ENCODE data around the gene MINDY2.
"Not testable (repeated sequence)": the region's sequence is repeated elsewhere in the genome, so short reads cannot be mapped to it uniquely, and the experiment has no call there.

The MINDY2 gene

GRCh38 chr15:58830556-58830955 is 59.5 kb downstream of the MINDY2 start:
- peak; percentile 28 for DNase-seq (ENCODE audit: low read depth)

DNA sequence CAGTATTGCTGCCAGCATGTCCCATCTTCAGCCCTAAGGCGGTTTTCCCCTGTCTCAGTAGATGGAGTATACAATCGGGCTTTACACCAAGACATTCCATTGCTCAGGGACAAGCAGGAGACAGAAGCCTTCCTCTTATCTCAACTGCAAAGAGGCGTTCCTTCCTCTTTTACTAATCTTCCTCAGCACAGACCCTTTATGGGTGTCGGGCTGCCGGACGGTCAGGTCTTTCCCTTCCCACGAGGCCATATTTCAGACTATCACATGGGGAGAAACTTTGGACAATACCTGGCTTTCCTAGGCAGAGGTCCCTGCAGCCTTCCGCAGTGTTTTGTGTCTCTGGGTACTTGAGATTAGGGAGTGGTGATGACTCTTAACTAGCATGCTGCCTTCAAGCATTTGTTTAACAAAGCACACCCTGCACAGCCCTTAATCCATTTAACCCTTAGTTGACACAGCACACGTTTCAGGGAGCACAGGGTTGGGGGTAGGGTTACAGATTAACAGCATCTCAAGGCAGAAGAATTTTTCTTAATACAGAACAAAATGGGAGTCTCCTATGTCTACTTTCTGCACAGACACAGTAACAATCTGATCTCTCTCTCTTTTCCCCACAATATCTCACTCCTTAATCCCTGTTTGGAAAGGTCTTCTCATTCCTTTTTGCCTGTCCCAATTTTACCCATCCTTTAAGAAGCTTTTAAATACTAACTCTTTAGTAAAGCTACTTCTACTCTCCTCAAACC is 62.8 kb downstream of the MINDY2 start:
- DNase-seq (ENCODE audit: low read depth): not testable (repeated sequence)

DNA sequence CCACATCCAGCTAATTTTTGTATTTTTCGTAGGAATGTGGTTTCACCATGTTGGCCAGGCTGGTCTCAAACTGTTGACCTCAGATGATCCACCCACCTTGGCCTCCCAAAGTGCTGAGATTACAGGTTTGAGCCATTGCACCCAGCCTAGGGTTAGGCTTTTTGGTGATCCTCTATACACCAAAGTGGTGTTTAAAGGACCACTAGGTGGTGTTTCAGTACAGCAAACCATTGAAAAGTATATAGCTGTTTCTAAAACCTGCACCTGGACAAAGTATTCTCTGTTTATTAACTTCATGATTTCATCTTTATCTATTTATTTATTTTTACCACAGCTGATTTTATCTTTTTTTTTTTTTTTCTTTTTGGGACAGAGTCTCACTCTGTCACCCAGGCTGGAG is 68.4 kb downstream of the MINDY2 start:
- DNase-seq (ENCODE audit: low read depth): no peak

GRCh38 chr15:58840048-58840447 is 68.9 kb downstream of the MINDY2 start:
- DNase-seq (ENCODE audit: low read depth): peak; percentile 79

GRCh38 chr15:58842713-58843396 is 71.8 kb downstream of the MINDY2 start:
- DNase-seq (ENCODE audit: low read depth): no peak

DNA sequence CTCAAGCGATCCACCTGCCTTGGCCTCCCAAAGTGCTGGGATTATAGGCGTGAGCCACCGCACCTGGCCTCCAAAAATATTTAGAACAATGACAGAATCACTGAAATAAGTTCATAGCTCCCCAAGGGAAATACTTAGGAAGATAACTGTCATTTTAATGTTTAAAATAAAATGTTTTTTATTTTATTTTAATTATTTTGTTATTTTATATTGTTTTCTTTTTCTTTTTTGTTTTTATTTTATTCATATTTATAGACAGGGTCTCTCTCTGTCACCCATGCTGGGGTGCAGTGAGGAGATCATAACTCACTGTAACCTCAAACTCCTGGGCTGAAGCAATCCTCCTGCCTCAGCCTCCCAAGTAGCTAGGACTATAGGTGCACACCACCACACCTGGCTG is 80.1 kb downstream of the MINDY2 start:
- not testable (repeated sequence) for DNase-seq (ENCODE audit: low read depth)

DNA sequence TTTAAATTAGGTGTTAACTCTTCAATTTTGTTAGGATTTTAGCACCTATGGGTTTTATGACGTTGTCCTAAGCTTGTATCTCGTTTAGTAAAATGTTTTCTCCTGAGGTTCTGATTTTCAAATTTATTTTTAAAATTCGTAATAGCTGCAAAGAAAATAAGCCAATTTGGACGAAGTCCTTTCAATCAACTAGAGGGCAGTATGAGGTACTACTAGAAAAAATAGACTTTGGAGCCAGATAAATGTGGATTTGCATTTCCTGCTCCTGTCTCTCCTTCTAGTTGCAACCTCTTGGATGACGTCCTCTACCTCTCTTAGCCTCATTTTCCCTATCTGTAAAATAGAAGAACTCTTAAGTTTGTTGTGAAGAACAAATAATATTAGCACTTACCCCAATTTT is 81.2 kb downstream of the MINDY2 start:
- DNase-seq (ENCODE audit: low read depth): peak; percentile 35

- DNase-seq (ENCODE audit: low read depth): peak; percentile 21
Observed at GRCh38 chr15:58854593-58854992, 83.5 kb downstream of the MINDY2 start.

GRCh38 chr15:58856086-58856485 is 85.0 kb downstream of the MINDY2 start:
- peak; percentile 30 for DNase-seq (ENCODE audit: low read depth)

DNA sequence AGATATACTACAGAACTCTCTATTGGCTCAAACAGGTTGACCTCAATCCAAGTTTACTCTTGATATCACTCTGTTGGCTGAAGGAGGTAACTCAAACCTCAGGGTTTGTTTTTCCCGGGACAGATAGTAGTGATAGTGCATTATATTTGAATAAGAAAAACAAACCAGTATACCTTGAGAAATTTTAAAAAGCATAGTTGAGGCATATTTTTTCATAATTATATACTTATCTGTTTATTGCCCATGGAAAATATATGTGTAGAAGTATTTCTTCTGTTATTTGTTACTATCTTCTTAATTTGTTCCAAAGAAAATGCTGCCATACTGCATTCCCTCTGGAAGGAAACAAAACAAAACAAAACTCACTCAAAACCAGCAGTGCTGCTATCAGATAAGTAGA is 85.5 kb downstream of the MINDY2 start:
- DNase-seq (ENCODE audit: low read depth): not testable (repeated sequence)

- no peak for DNase-seq (ENCODE audit: low read depth)
Observed at GRCh38 chr15:58862326-58862725, 91.2 kb downstream of the MINDY2 start.

DNA sequence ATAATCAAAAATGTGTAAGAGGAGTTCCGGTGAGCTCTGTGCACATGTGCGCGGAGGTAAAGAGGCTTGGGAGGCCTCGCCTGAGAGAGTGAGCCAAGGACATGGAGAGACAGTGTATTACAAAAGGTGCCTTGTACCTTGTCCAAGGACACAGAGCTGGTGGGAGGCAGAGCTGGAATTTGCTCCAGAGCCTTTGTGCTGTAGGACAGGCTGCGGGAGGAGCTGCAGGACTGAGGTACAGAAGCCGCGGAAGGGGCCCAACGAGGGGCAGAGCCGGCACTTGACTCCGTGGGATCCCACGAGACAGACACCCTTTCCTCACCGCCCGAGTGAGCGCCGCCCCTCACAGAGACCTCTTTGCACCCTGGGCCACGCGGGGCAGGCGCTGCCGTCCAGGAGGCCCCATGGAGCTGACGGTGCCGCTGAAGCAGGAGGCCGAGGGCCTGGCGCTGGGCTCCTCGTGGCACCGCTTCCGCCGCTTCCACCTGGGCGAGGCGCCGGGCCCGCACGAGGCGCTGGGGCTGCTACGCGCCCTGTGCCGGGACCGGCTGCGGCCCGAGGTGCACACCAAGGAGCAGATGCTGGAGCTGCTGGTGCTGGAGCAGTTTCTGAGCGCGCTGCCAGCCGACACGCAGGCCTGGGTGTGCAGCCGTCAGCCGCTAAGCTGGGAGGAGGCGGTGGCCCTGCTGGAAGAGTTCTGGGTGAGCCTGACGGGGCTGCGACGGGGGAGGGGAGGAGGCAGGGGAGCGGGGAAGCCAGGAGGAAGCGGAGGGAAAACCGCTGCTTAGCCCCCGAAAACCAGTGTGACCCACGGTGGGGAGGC is 93.7 kb downstream of the MINDY2 start:
- peak; percentile 16 for DNase-seq (ENCODE audit: low read depth)

DNA sequence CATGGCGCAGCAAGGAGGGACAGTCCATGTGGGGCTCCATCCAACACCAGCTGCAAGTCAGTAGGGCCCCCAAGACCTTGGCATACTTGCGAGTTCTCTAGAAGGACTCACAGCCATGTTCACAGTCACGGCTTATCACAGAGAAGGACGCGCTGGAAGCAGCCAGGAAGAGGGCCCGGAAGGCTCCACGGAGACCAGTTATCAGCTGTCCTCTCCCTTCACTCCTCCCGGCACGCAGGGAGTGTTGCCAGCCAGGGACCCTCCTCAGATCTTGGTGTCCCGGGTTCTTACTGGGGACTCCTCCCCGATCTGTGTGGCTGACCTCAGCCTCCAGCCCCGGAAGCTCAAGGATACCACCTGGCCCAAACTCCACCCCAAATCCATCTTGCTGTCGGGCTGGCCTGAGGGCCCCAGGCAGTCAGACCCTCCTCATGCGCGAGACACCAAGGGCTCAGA is 94.4 kb downstream of the MINDY2 start:
- DNase-seq (ENCODE audit: low read depth): no peak

- no peak for DNase-seq (ENCODE audit: low read depth)
Observed at GRCh38 chr15:58867926-58868325, 96.8 kb downstream of the MINDY2 start.

DNA sequence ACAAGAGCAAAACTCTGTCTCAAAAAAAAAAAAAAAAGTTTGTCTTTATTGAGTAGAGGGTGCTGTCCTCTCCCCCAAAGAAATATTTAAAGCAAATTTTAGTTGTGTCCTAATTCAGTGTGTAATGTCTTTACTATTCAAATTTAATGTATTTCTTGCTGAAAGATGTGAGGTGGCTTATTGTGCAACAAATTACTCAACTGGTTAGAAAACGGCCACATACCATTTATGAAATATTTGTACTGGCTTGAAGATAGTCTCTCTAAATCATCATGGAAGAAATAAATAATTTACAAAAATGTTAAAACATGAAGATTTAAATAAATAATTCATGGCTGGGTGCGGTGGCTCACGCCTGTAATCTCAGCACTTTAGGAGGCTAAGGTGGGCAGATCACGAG is 99.3 kb downstream of the MINDY2 start:
- DNase-seq (ENCODE audit: low read depth): peak; percentile 67

GRCh38 chr15:58873267-58873666 is 102.2 kb downstream of the MINDY2 start:
- DNase-seq (ENCODE audit: low read depth): peak; percentile 65

DNA sequence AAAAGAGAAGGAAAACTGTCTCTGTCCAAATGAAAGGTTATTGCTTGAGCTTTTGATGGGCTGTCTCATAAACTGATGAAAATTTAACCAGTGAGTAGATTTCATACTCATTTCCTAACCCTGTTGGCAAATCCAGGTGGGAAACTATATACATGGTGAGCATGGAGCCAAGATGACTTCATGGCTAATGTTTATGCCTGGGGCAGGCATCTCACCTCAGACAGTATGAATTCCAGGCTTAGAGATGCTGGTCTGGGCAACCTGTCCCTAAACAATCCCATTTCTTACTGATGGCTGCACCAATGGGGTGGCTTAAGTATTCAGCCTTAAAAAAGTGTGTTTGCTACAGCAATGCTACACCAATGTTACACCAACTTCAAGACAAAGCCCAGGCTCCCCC is 104.2 kb downstream of the MINDY2 start:
- no peak for DNase-seq (ENCODE audit: low read depth)

DNA sequence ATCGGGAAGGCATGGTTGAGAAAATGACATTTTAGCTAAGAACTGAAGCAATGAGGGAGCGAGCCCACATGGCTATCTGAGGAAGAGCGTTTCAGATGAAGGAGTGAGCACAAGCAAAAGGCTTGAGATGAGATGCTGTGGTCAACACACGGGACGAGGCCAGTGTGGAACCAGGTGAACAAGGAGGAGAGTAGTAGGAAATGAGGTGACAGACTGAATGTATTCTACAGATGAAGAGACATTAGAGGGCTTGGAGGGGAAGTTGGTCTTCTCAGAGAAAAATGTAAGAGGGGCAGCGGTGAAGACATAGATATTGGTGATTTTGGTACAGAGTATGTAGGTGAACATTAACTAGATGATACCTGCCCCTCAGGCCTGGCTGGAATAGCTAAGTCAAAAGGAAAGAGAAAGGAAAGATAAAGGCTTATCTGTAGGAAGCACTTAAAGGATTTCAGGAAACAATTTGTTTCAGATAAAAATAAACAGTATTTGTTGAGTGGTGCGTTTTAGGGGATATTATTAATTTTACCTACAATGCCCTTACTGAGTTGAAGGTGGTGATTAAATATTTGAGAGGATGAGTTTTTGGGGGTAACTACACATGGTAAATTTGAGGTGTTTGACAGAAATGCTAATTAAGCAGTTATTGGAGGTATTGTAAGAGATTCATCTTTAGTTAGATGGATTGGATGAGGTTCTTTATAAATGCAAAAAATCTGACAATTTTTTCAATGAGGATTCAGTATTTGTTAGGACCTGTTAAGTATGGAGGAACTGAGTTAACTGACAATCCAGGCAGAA is 105.4 kb downstream of the MINDY2 start:
- no peak for DNase-seq (ENCODE audit: low read depth)

- no peak for DNase-seq (ENCODE audit: low read depth)
Observed at GRCh38 chr15:58877999-58878825, 107.1 kb downstream of the MINDY2 start.

GRCh38 chr15:58880320-58880719 is 109.2 kb downstream of the MINDY2 start:
- no peak for DNase-seq (ENCODE audit: low read depth)

DNA sequence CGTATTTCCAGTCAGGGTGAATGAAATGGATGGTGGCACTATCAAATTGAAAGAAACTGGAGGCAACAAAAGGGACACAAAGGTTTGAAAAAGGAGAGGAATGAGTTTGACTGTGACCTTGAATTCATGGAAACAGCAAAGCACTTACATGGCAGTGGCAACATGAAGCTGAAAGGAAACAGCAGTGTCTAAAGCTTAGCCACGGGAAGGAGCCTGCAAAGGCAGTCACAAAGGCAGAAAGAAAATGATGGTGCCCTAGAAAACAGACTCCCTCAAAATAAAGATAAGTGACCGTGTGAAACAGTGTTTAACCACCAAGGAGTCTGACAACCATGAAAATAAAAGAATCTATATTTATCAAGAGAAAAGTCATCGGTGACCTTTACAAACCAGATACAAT is 111.1 kb downstream of the MINDY2 start:
- DNase-seq (ENCODE audit: low read depth): no peak

Data from iris pigment epithelial cell (primary cell).